GM18499 (cell line): ENCODE results near the gene MT1A.

Experiments
- ATAC-seq: cut with Tn5 transposase; IDR thresholded peaks from one replicate; pipeline ENCODE4 v1.9.1; 2021; ENCODE audit warnings: moderate number of reproducible peaks; ENCODE audit not compliant: insufficient read depth, unreplicated experiment

The MT1A gene

DNA sequence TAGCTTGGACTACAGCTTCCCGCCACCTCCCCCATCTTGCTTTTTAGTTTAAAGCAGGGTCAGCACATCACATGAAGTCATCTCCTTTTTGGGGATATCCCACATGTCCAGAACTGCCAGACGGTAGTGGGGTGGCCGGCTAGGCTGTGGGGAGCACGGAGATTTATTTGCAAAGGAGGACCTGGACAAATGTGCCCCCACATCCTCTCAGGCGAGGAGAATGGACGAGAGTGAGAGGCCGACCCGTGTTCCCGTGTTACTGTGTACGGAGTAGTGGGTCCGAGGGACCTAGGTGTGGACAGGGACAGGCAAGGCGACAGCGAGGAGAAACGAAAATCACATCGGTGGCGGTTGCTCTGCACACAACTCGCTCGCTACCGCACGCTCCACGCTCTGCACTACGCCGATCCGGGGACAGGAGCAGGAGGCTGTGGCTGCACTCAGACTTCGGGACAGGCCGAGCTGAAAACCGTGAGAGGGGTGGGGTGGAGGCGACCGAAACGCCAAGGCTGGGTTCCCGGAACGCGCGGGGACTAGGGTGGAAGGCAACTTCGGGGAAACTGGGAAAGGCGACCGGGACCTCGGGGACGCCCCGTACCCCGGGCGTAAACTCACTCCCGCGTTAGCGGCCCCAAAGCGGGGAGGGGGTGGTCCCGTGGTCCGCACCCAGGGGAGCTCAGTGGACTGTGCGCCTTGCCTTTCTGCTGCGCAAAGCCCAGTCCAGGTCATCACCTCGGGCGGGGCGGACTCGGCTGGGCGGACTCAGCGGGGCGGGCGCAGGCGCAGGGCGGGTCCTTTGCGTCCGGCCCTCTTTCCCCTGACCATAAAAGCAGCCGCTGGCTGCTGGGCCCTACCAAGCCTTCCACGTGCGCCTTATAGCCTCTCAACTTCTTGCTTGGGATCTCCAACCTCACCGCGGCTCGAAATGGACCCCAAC lies at the start of gene MT1A:
Gene MT1A (plus strand): TSS at position 853 of the 937 bp plus-strand sequence. CDS start 73 bp downstream, at position 926.
- no peak for ATAC-seq

DNA sequence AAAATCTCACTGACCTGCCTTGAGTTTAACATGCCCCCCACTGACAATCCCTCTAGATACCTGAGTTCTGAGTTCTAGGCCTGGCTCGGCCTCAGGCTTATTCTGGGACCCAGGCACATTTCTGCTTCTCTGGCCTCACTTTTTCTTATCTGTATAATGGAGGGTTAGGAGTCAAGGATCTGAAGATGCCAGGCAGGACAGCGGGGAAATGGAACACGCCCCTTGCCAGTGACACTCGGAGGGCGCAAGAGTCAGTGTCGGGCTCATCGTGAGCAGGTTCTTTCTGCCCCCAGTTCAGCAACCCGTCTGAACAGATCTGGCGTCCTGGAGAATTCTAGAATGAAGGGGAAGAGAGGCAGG lies 49.7 kb upstream of the MT1A start:
- ATAC-seq = no peak

DNA sequence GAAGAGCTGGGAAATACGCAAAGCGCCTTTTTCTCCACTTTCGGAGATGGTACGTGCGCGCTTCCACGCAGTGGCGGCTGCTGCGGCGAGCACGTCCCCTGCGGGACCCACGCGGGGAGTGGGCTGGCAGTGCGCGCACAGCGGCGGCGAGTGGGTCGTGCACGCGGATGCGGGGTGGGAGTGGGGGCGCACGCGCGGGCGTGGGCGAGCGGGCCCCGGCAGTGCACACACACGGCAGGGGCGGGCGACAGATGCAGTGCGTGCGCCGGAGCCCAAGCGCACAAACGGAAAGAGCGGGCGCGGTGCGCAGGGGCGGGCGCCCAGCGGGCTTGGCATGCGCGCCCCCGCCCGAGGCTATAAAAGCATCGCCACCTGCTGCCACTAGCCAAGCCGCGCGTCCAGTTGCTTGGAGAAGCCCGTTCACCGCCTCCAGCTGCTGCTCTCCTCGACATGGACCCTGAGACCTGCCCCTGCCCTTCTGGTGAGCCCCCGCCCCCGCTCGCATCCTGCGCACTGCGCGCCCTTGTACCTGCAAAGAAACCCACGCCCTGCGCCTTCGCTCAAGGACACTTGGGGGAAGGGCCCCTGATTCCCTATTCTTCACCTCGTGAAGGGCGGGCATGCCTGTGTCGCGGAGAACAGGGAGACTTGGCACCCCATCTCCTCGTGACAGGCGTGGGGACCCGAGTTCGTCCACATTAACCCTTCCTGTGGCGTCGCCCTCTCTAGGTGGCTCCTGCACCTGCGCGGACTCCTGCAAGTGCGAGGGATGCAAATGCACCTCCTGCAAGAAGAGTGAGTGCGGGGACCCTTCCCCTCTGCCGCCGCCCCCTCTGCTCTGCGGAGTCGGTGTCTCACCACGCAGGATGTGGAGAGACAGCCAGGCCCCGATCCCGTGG lies 49.1 kb upstream of the MT1A start, which contains the start of gene MT3:
Gene MT3 (plus strand): TSS at position 388 of the 899 bp plus-strand sequence. CDS start 63 bp downstream, at position 451.
- no peak for ATAC-seq

DNA sequence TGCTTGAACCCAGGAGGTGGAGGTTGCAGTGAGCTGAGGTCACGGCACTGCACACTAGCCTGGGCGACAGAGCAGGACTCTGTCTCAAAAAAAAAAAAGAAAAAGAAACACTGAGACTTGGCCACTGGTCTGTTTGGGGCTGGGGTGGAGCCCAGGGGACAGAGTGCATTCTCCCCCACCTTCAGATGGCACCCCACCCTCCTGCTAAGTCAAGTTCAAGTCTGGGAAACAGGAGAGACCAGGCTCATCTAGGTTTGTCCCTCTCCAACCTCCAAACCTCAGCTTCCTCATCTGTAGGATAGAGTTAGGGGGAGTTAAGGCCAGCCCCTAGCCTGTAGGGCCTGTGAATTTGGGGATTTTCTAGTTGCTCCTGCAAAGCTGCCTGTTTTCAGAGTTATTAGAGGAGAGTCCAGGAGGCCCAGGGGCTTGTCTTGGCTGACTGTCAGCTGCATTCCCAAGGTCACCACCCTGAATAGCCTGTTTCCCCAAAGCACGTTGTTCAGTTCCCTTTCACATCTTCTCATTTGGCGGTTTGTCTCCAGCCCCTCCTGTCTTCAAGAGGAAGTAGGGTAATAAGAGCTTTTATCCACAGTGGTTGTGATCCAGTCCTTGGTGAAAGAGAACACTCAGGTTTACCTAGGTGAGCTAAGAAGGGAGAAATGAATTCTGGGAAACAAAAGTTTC lies 46.9 kb upstream of the MT1A start:
- no peak for ATAC-seq

DNA sequence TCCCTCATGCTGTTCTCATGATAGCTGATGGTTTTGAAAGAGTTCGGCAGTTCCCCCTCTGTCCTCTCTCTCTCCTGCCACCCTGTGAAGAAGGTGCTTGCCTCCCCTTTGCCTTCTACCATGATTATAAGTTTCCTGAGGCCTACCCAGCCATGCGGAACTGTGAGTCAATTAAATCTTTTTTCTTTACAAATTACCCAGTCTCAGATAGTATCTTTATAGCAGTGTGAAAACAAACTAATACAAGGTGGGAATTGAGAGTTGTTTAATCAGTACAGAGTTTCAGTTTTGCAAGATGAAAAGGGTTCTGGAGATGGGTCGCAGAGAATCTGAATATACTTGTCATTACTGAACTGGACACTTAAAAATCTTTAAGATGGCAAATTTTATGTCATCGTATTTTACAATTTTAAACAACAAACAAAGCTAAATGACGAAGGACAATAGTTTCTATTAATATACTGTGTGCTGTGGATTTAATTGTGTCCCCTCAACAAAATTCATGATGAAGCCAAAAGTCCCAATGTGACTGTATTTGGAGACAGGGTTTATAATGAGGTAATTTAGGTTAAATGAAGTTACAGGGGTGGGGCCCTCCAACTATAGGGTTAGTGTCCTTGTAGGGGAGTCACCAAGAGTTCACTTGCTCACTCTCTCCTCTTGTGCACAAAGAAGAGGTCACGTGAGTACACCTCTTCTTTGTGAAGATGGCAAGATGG lies 44.7 kb upstream of the MT1A start:
- ATAC-seq = no peak

DNA sequence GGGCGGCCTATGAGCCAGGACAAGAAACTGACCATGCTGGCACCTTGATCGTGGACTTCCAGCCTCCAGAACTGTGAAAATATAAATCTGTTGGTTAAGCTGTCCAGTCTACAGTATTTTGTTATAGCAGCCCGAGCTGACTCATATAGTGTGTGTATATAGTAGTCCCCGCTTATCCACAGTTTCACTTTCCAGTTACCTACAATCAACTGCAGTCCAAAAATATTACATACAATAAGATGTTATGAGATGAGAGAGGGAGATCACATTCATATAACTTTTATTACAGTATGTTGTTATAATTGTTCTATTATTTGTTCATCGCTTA lies 44.2 kb upstream of the MT1A start:
- ATAC-seq = no peak

DNA sequence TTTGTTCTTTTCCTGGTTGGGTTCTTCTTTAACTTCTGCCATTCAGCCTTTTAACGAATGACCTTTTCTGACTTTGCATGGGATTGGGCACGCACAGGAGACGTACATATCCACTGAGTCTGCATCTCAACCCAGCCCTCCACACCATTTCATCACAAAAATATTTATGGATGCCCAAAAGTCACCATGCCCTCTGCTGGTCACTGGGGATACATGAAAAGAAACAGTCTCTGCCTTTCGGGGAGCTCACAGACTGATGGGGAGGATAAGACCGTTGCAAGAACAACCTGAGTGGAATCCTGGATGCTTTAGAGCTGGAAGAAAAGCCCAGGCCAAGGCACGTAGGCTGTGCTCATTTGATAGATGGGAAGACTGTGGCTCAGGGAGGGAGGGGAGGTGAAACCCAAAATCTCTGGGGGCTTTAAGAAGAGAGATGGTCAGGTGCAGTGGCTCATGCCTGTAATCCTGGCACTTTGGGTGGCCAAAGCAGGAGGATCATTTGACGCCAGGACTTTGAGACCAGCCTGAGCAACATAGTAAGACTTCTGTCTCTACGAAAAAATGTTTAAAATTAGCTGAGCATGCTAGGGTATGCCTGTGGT lies 38.0 kb upstream of the MT1A start:
- ATAC-seq = no peak

DNA sequence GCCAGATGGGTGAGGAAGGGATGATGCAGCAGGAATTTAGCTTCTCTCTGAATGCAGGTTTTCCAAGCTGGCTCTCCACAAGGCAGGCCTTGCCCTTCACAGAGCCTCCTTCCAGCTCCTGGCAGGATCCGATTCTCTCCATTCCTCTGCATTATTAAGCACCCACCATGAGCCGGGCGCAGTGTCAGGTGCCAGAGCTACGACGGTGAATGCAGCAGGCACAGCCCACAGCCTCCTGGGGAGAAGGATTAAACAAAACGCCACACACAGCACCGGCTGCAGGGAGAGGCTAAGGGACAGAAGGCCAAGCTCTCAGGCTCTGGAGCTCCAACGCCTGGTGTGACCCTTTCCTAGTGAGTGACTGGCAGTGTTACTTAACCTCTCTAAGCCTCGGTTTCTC lies 37.1 kb upstream of the MT1A start:
- ATAC-seq = no peak

DNA sequence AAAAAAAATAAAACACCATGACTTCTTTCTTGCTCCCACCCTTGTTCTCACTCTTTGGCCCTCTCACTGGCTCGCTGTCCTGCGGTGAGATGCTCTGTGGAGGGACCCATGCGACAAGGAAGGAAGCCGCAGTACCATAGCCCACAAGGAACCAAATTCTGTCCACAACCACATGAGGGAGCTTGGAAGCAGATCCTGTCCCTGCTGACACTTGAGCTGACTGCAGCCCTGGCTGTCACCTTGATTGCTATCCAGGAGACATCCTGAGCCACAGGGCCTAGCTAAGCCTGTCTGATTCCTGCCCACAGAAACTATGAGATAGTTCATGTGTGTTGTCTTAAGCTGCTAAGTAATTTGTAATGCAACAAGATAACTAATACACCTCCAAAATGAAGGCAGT lies 34.9 kb upstream of the MT1A start:
- ATAC-seq = no peak

DNA sequence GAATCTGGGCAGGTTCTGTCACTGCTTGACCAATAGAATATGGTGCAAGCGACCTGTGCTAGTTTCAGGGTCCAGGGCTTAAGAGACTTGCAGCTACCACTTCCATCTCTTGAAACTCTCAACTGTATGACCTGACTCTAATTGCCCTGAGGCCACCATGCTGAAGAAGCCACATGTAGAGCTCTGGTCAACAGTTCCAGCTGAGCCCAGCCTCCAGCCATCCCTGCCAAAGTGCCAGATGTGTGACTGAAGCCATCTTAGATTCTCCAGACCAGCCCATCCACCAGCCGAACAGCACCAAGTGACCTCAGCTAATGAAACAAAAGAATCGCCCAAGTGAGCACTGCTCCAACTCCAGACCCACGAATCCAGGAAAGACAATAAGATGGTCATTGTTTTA lies 33.5 kb upstream of the MT1A start:
- ATAC-seq = no peak

- no peak for ATAC-seq
These were observed 33.0 kb upstream of the MT1A start for GRCh38 chr16:56605475-56605874.

DNA sequence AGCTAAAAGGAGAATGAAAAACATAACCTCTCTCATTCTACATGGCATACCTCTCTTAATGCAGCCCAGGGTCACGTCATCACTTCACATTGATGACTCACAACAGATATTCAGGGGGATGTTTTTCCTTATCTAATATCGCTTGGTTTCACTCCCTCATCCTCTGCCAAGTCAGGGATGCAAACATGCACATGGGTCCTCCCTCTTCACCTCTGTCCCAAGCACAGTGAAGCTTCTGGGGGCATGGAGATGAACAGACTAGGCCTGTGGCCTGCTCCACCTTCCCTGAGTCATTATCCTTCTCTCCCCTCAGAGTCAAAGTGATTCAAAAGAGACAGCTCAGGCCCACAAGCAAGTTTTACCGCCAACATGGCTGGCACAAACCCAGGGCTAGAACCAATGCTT lies 32.4 kb upstream of the MT1A start:
- ATAC-seq = no peak

DNA sequence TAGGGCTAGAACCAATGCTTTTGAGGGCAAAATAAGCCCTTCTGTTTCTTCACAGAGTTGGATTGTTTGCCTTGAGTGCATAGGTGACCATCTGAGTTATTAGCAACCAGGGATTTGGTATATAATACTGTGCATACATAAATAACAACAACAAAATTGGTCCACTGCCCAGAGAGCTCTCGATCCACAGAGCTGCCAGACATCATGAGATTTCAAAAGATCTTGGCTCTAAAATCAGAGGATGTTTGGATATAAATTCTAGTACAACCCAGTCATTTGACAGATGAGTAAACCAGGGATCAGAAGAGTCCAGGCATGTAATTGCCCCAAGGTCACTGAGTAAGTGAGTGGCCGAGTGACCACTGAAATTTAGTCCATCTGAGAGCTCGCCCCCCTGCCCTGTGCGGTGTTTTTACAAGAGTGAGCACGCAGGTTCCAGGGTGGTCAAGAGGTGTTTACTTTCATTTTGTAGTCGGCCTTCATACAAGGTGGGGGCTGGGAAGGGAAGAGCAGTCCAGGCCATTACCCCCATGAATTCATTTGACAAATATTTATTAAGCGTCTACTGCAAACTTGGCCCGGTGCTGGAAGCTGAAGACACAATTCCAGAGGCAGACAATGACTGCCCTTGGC lies 31.9 kb upstream of the MT1A start:
- no peak for ATAC-seq

DNA sequence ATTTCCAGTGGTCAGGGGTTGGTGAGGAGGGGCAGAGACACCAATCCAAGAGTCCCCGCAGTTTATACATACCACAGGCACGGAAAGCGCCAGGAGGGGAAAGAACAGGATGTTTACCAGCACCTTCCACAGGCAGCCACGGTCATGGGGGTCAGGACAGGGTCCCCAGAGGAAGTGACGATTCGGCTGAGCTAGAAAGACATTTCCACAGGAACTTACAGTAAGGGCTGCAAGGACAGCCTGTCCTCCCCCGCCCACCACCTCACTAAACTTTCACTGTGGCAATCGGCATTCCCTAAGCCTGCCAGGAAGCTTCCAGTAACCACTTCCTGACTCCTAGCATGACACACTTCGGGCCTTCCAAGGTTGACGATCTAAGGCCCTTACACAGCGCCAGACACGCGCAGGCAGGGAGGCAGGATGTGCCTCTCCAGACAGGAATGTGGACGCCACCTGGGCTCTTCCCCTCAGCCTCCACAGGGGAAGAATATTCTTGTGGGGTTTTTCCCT lies 31.3 kb upstream of the MT1A start:
- no peak for ATAC-seq

- ATAC-seq = no peak
These were observed 30.8 kb upstream of the MT1A start for GRCh38 chr16:56607675-56608042.

GRCh38 chr16:56608043-56608875 lies 30.2 kb upstream of the MT1A start, which contains the start of gene MT2A:
TSS of gene MT2A (plus strand) at chr16:56608584. CDS start at chr16:56608656, 72 bp downstream.
- peak; percentile 45 for ATAC-seq

DNA sequence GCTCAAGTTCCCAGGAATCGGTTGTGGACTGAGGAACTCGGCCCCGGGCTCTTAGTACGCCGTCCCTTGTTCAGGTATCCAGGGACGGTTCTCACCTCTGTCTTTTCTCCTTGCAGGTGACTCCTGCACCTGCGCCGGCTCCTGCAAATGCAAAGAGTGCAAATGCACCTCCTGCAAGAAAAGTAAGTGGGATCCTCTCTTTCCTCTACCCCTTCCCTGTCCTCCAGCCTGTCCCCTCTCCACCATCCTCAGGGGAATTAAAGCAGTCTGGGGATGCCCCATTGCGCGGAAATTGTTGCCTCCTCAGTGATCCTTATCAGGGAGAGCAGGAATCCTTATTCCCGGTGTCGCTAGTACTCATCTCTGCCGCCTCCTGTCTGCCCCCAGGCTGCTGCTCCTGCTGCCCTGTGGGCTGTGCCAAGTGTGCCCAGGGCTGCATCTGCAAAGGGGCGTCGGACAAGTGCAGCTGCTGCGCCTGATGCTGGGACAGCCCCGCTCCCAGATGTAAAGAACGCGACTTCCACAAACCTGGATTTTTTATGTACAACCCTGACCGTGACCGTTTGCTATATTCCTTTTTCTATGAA lies 29.5 kb upstream of the MT1A start:
- no peak for ATAC-seq

- ATAC-seq = peak; percentile 44
These were observed 29.0 kb upstream of the MT1A start for GRCh38 chr16:56609463-56609921.
